ENCODE results near the gene MRTFA.

MRTFA gene

GRCh38 chr22:40383905-40384304 lies 252.6 kb downstream of the MRTFA start:
- DNase-seq, result peak in 1 of 2 donors; percentile 44

DNA sequence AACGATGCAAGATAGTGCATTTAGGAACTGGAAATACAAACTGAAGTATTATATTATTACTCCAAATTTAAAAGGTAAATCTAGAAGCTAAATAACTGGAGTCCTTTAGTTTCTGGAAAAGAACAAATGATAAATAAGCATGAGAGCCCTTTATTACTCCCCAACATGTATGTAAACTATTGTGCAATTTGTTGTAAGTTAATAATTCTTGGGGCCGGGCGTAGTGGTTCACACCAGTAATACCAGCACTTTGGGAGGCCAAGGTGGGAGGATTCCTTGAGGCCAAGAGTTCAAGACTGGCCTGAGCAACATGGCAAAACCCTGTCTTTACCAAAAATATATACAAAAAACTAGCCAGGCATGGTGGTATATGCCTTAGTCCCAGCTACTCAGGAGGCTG lies 255.1 kb downstream of the MRTFA start:
- no peak for DNase-seq

DNA sequence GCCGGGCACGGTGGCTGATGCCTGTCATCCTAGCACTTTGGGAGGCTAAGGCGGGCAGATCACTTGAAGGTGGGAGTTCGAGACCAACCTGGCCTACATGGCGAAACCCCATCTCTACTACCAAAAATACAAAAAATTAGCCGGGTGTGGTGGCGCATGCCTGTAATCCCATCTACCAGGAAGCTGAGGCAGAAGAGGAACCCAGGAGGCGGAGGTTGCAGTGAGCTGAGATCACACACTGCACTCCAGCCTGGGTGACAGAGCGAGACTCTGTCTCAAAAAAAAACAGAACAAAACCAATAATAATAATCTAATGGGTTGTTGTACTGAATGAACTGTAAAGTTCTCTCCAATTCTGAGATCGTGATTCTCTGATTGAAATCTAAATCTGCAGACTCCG lies 258.1 kb downstream of the MRTFA start:
- DNase-seq, result peak; percentile 31 to 37

- DNase-seq, result no peak
Measured at GRCh38 chr22:40377931-40378330, 258.6 kb downstream of the MRTFA start.

DNA sequence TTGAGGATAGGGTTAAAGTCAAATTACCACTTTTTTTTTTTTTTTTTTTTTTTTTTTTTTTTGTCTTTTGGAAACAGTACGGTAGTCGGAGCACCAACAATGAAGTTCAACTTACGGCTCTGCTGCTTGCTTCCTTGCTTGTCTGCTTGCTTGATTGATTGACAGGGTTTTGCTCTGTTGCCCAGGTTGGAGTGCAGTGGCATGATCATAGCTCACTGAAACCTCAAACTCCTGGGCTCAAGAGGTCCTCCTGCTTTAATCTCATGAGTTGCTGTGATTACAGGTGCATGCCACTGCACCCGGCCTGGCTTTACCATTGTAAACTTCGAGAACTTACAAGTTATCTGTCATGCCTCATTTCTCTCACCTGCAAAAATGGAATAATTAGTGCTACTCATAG lies 260.4 kb downstream of the MRTFA start:
- no peak for DNase-seq

DNA sequence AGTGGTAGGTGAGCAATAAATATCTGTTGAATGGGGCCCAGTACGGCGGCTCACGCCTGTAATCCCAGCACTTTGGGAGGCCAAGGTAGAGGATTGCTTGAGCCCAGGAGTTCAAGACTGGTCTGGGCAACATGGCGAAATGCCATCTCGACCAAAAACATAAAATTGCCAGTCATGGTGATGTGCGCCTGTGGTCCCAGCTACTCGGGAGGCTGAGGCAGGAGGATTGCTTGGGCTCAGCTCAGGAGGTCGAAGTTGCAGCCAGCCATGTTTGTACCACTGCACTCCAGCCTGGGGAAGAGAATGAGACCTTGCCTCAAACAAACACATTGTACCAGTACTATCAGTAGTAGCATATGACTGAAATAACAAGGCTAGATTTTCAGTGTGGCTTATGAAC lies 262.0 kb downstream of the MRTFA start:
- no peak for DNase-seq

GRCh38 chr22:40368836-40369235 lies 267.7 kb downstream of the MRTFA start:
- peak; percentile 56 to 70 for DNase-seq

DNA sequence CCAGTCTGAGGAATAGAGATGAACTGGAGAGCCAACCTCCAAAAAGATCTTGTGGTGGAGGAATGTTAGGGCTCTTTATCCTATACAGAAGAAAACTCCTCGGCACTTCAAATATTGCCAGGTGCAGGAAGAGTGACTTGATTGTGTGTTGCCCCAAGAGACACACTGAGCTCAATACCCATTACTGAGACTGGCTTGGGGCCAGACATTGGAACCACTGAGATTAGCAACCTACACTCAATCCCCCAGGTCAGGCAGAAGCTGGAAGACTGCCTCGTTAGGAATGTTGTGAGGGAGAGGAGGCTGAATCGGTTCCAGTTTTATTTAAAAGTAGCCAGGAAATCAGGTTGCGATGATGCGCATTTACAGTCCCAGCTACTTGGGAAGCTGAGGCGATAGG lies 268.5 kb downstream of the MRTFA start:
- DNase-seq, result no peak

GRCh38 chr22:40367342-40367741 lies 269.2 kb downstream of the MRTFA start:
- no peak for DNase-seq

DNA sequence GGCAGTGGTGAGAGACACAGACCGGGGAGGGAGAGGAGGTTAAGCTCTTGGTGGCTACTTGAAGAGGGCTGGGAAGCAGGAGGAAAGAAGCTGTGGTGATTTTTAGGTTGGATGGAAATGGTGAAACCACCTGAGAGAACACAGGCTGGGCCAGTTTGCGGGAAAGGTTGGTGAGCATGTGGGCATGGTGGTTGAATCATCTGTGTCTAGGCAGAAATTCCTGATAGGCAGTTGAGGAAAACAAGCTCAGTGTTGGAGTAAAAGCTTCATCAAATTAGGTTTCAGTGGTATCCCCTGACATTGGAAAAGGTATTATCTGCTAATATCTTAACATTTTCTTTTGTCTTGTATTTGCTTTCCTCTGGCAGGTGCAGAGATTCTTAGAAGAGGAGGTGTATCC lies 270.5 kb downstream of the MRTFA start:
- no peak for DNase-seq

- DNase-seq, result no peak
Measured at GRCh38 chr22:40364431-40364830, 272.1 kb downstream of the MRTFA start.

- no peak for DNase-seq
Measured at GRCh38 chr22:40363059-40363458, 273.5 kb downstream of the MRTFA start.

GRCh38 chr22:40361100-40361499 lies 275.4 kb downstream of the MRTFA start:
- no peak for DNase-seq

All from inflammatory macrophage treated with lipopolysaccharide for 1 hour (primary cell).